Measurements from ENCODE around the gene CDKN1C.

Gene CDKN1C

DNA sequence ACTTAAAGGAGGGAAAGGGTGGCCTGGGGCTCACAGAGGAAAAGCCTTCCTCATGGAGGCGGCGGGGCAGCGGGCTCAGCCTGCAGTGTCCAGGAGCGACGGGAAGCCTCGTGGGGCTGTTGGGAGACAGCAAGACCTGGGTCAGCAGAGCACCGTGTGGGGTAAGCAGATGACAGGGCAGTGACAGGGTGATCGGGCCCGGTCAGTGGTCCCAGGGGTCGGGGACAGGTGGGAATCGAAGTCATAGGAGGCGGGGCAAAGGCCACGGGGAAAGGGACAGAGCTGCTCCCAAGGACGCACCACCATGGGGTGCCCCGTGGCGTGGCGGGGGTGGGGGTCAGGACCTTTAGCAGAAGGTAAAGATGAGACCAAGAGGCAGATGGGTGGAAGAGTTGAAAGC, 49.8 kb downstream of the CDKN1C start:
- no peak overlapping the region for H3K27ac ChIP-seq (replicated peaks)
- no peak for DNase-seq (ENCODE audit: low read depth in 1 of 2, low spot score in 1 of 2)
- H3K27me3 ChIP-seq (ENCODE audit: insufficient read depth, poor library complexity, severe bottlenecking): no peaks in the 10 kb centered on the region
- no peak overlapping the region for H3K4me3 ChIP-seq (replicated peaks; ENCODE audit: insufficient read depth, low read length)
- TF ChIP-seq, protein P1, sequence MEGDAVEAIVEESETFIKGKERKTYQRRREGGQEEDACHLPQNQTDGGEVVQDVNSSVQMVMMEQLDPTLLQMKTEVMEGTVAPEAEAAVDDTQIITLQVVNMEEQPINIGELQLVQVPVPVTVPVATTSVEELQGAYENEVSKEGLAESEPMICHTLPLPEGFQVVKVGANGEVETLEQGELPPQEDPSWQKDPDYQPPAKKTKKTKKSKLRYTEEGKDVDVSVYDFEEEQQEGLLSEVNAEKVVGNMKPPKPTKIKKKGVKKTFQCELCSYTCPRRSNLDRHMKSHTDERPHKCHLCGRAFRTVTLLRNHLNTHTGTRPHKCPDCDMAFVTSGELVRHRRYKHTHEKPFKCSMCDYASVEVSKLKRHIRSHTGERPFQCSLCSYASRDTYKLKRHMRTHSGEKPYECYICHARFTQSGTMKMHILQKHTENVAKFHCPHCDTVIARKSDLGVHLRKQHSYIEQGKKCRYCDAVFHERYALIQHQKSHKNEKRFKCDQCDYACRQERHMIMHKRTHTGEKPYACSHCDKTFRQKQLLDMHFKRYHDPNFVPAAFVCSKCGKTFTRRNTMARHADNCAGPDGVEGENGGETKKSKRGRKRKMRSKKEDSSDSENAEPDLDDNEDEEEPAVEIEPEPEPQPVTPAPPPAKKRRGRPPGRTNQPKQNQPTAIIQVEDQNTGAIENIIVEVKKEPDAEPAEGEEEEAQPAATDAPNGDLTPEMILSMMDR (IDR thresholded peaks at IDR 0.05; ENCODE audit: insufficient read depth, low read length): no peak
- TF ChIP-seq POLR2AphosphoS5 (IDR thresholded peaks at IDR 0.05; ENCODE audit: low read depth) (no peak), SPI1 (IDR thresholded peaks at IDR 0.05; ENCODE audit: borderline replicate concordance, low read depth) (no peak), GABPA (IDR thresholded peaks at IDR 0.05; ENCODE audit: low read depth) (no peak)
- TF ChIP-seq, protein P2, sequence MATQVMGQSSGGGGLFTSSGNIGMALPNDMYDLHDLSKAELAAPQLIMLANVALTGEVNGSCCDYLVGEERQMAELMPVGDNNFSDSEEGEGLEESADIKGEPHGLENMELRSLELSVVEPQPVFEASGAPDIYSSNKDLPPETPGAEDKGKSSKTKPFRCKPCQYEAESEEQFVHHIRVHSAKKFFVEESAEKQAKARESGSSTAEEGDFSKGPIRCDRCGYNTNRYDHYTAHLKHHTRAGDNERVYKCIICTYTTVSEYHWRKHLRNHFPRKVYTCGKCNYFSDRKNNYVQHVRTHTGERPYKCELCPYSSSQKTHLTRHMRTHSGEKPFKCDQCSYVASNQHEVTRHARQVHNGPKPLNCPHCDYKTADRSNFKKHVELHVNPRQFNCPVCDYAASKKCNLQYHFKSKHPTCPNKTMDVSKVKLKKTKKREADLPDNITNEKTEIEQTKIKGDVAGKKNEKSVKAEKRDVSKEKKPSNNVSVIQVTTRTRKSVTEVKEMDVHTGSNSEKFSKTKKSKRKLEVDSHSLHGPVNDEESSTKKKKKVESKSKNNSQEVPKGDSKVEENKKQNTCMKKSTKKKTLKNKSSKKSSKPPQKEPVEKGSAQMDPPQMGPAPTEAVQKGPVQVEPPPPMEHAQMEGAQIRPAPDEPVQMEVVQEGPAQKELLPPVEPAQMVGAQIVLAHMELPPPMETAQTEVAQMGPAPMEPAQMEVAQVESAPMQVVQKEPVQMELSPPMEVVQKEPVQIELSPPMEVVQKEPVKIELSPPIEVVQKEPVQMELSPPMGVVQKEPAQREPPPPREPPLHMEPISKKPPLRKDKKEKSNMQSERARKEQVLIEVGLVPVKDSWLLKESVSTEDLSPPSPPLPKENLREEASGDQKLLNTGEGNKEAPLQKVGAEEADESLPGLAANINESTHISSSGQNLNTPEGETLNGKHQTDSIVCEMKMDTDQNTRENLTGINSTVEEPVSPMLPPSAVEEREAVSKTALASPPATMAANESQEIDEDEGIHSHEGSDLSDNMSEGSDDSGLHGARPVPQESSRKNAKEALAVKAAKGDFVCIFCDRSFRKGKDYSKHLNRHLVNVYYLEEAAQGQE (IDR thresholded peaks at IDR 0.05; ENCODE audit: insufficient replicate concordance, low read depth): no peak

DNA sequence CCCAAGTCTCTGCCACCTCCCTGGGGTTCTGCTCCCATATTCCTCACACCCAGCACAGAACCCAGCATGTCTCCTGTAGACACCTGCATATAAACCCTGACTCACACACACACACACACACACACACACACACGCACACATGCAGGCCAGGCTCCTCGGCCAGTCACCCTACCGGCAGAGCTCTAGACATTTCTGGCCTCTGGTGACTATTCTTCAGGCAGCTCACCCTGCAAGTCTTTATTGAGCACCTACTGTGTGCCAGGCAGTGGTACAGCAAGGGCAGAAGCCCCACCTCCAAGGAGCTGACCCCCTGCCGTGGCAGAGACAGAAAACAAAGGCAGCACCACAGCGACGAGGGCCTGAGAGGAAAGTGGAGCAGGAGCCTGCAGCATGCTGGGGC, 50.3 kb downstream of the CDKN1C start:
- no peak overlapping the region for H3K4me3 ChIP-seq (replicated peaks; ENCODE audit: insufficient read depth, low read length)
- H3K27me3 ChIP-seq (ENCODE audit: insufficient read depth, poor library complexity, severe bottlenecking): no peaks in the 10 kb centered on the region
- H3K27ac ChIP-seq (replicated peaks): no peak overlapping the region
- TF ChIP-seq POLR2AphosphoS5 (IDR thresholded peaks at IDR 0.05; ENCODE audit: low read depth): no peak
- TF ChIP-seq, protein P2 (IDR thresholded peaks at IDR 0.05; ENCODE audit: insufficient replicate concordance, low read depth): no peak
- TF ChIP-seq, protein P1 (IDR thresholded peaks at IDR 0.05; ENCODE audit: insufficient read depth, low read length): no peak
- TF ChIP-seq SPI1 (IDR thresholded peaks at IDR 0.05; ENCODE audit: borderline replicate concordance, low read depth): no peak
- TF ChIP-seq GABPA (IDR thresholded peaks at IDR 0.05; ENCODE audit: low read depth): no peak
- no peak for DNase-seq (ENCODE audit: low read depth in 1 of 2, low spot score in 1 of 2)

GRCh38 chr11:2834503-2835273, 50.9 kb downstream of the CDKN1C start:
- Histone ChIP-seq H3K27me3 (ENCODE audit: insufficient read depth, poor library complexity, severe bottlenecking) (no peaks in the 10 kb centered on the region), H3K4me3 (replicated peaks; ENCODE audit: insufficient read depth, low read length) (no peak overlapping the region), H3K27ac (replicated peaks) (no peak overlapping the region)
- no peak for DNase-seq (ENCODE audit: low read depth in 1 of 2, low spot score in 1 of 2)
- no peak for TF ChIP-seq SPI1 (IDR thresholded peaks at IDR 0.05; ENCODE audit: borderline replicate concordance, low read depth)
- TF ChIP-seq POLR2AphosphoS5 (IDR thresholded peaks at IDR 0.05; ENCODE audit: low read depth): no peak
- TF ChIP-seq, protein P2 (IDR thresholded peaks at IDR 0.05; ENCODE audit: insufficient replicate concordance, low read depth): no peak
- TF ChIP-seq, protein P1 (IDR thresholded peaks at IDR 0.05; ENCODE audit: insufficient read depth, low read length): no peak
- no peak for TF ChIP-seq GABPA (IDR thresholded peaks at IDR 0.05; ENCODE audit: low read depth)
